Esophagus muscularis mucosa (tissue), 3 donors: Measurements from ENCODE around the gene PIK3CG.

ENCODE experiments used
- CTCF ChIP-seq, 3 experiments: fragments of 200-600 bp in 2 of 3; fragments of 450-650 bp in 1 of 3; sonication (generic) in 2 of 3; IDR thresholded peaks; one replicate each; pipeline ENCODE4 v1.5.1; 2017 to 2019; ENCODE audit warnings: antibody characterized with exemption in 3 of 3, mild to moderate bottlenecking in 2 of 3, moderate library complexity in 1 of 3
- POLR2A ChIP-seq: fragments of 450-650 bp; IDR thresholded peaks from one replicate; pipeline ENCODE4 v1.6.1; 2017; ENCODE audit warnings: antibody characterized with exemption, moderate library complexity, mild to moderate bottlenecking, low read depth
- POLR2AphosphoS5 ChIP-seq, 2 donors: sonication (generic); formaldehyde crosslinking; IDR thresholded peaks; one replicate each; pipeline ENCODE4 v1.6.1; 2017; ENCODE audit warnings: antibody characterized with exemption in 2 of 2

GRCh38 chr7:106839511-106839910 is 25.6 kb upstream of the PIK3CG start:
- no peak for TF ChIP-seq POLR2A
- TF ChIP-seq CTCF (IDR thresholded peaks at IDR 0.05), result no peak
- TF ChIP-seq POLR2AphosphoS5 (IDR thresholded peaks at IDR 0.05), result no peak
